ENCODE data around the gene CCDC60. TPM values are rescaled to one million over a fixed set of nuclear protein-coding genes. Genes with fewer than 3 reads are reported as not detected.

CCDC60 gene
- total and polyA plus RNA-seq, 12 donors, result not detected

- no peak for TF ChIP-seq CTCF (IDR thresholded peaks at IDR 0.05)
- 74 to 79% methylated on average over 5 of the region's 5 CpGs for WGBS, 2 donors
- no peaks in the 10 kb centered on the region for H3K36me3 ChIP-seq
- no peak for DNase-seq
- ATAC-seq, result no peak
- no peaks in the 10 kb centered on the region for H3K4me1 ChIP-seq
- H3K4me3 ChIP-seq, result no peak overlapping the region
- intact Hi-C loops (cut with DNase I), result loop anchor here in 3 of 10 donors (5.0 to 10.0 kb wide), 3 partner anchors 94 to 99 kb away; no protein-coding TSS in a partner anchor
- H3K9me3 ChIP-seq, result no peaks in the 10 kb centered on the region
- H3K27ac ChIP-seq, result no peak overlapping the region
- H3K27me3 ChIP-seq, result peaks cover 0 to 10% (median 0%) of the 10 kb centered on the region in 7 donors
Measured at GRCh38 chr12:119448611-119449131, 114.1 kb downstream of the CCDC60 start.

- 70 to 72% methylated on average over 7 of the region's 7 CpGs for WGBS, 2 donors
Measured at GRCh38 chr12:119450771-119451170, 116.2 kb downstream of the CCDC60 start.

DNA sequence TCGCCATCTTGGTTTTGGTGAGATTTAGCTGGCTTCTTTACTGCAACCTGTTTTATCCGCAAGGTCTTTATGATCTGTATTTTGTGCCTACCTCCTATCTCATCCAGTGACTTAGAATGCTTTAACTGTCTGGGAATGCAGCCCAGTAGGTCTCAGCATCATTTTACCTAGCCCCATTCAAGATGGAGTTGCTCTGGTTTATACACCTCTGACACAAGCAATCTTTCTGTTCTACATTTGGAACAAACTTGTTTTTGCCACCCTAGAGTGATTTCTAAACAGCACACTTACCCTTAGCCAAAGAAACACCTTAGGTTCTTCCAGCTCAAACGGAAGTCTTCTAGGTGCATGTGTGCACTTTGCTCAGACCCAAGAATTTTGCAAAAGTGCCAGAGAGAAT is 122.3 kb downstream of the CCDC60 start:
- Histone ChIP-seq H3K4me1 (no peaks in the 10 kb centered on the region), H3K4me3 (no peak overlapping the region), H3K36me3 (no peaks in the 10 kb centered on the region), H3K9me3 (peaks cover 0 to 14% (median 0%) of the 10 kb centered on the region in 11 donors), H3K27ac (no peak overlapping the region), H3K27me3 (peaks cover 0 to 6% (median 0%) of the 10 kb centered on the region in 7 donors)
- DNase-seq (no peak), ATAC-seq (no peak)
- intact Hi-C loops (cut with DNase I), result no loop called here
- WGBS, 2 donors, result 91 to 96% methylated on average over 3 of the region's 3 CpGs
- TF ChIP-seq CTCF (IDR thresholded peaks at IDR 0.05), result no peak

More at GRCh38 chr12:119450771-119451170, 116.2 kb downstream of the CCDC60 start:
- Histone ChIP-seq H3K9me3 (no peaks in the 10 kb centered on the region), H3K36me3 (no peaks in the 10 kb centered on the region), H3K4me3 (no peak overlapping the region), H3K27me3 (peaks cover 0 to 6% (median 0%) of the 10 kb centered on the region in 7 donors), H3K27ac (no peak overlapping the region), H3K4me1 (no peaks in the 10 kb centered on the region)
- intact Hi-C loops (cut with DNase I), result no loop called here
- no peak for TF ChIP-seq CTCF (IDR thresholded peaks at IDR 0.05)
- DNase-seq, result no peak
- no peak for ATAC-seq

DNA sequence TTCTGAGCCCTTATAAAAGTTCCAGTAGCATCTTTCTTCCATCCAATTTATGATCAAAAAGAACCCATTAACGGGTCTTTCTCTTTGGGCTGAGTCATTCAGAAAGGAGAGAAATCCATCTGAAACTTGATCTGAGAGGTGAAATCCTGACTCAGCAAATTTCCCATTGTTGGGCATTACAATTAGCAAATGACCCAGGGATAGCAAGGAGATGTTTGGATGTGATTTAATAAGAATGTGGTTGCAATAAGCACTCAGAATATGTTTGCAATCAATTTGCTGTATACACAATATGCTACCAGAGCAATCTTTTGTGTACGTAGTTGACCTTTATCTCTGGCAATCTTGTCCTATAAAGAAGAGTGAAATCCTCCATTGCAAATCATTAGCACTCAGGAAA is 122.7 kb downstream of the CCDC60 start:
- intact Hi-C loops (cut with DNase I), result no loop called here
- TF ChIP-seq CTCF (IDR thresholded peaks at IDR 0.05), result no peak
- H3K27ac ChIP-seq, result no peak overlapping the region
- peaks cover 0 to 14% (median 0%) of the 10 kb centered on the region in 11 donors for H3K9me3 ChIP-seq
- H3K27me3 ChIP-seq, result peaks cover 0 to 6% (median 0%) of the 10 kb centered on the region in 7 donors
- no peak for DNase-seq
- no peak for ATAC-seq
- no peak overlapping the region for H3K4me3 ChIP-seq
- H3K4me1 ChIP-seq, result no peaks in the 10 kb centered on the region
- WGBS, 2 donors, result 65 to 73% methylated on average over 2 of the region's 2 CpGs
- no peaks in the 10 kb centered on the region for H3K36me3 ChIP-seq
